Measurements from ENCODE around the gene STAT5B.

GRCh38 chr17:42169351-42169750 lies 106.8 kb downstream of the STAT5B start:
- TF ChIP-seq CTCF (IDR thresholded peaks at IDR 0.05; ENCODE audit: low read length): no peak
- no peak for TF ChIP-seq EZH2 (optimal IDR thresholded peaks at IDR 0.05; ENCODE audit: low read depth, low read length)
- TF ChIP-seq EZH2phosphoT487 (IDR thresholded peaks at IDR 0.05; ENCODE audit: low read length): no peak

All from MM.1S (cell line).